SK-N-SH treated with all-trans-retinoic acid at 6 μM for 48 hours (cell line): Measurements from ENCODE around the gene L3MBTL1.

Source experiments
- ATAC-seq: fragments of 200-7000 bp; cut with Tn5 transposase; 3 replicates; pipeline ENCODE4 v1.9.1; 2020; ENCODE audit warnings: mild to moderate bottlenecking, moderate library complexity
- ARNTL ChIP-seq: fragments of 450-650 bp; formaldehyde crosslinking; IDR thresholded peaks from 2 replicates; pipeline ENCODE4 v1.5.0; 2020; ENCODE audit warnings: low read depth, mild to moderate bottlenecking, moderate library complexity, borderline replicate concordance
- BACH2 ChIP-seq: fragments of 250-450 bp; sonication (Bioruptor Pico); IDR thresholded peaks from 2 replicates; pipeline ENCODE4 v1.9.0; 2021; ENCODE audit warnings: mild to moderate bottlenecking, borderline replicate concordance
- CSDC2 ChIP-seq: fragments of 250-450 bp; sonication (Bioruptor Pico); IDR thresholded peaks from 2 replicates; pipeline ENCODE4 v1.5.0; 2020; ENCODE audit warnings: mild to moderate bottlenecking, moderate library complexity
- ESRRG ChIP-seq: fragments of 250-450 bp; sonication (Bioruptor Pico); IDR thresholded peaks from 2 replicates; pipeline ENCODE4 v1.6.1; 2021; ENCODE audit warnings: mild to moderate bottlenecking
- GLIS3 ChIP-seq: fragments of 250-450 bp; sonication (Bioruptor Pico); IDR thresholded peaks from 2 replicates; pipeline ENCODE4 v1.5.0; 2020; ENCODE audit warnings: mild to moderate bottlenecking, moderate library complexity
- ISL1 ChIP-seq: fragments of 250-450 bp; sonication (Bioruptor Pico); IDR thresholded peaks from 2 replicates; pipeline ENCODE4 v2.1.2; 2022; ENCODE audit warnings: mild to moderate bottlenecking, moderate library complexity
- OSR1 ChIP-seq: fragments of 250-450 bp; sonication (Bioruptor Pico); IDR thresholded peaks from 2 replicates; pipeline ENCODE4 v1.8.0; 2022; ENCODE audit warnings: moderate library complexity, mild to moderate bottlenecking, inconsistent platforms
- PPARA ChIP-seq: fragments of 250-450 bp; sonication (Bioruptor Pico); IDR thresholded peaks from 2 replicates; pipeline ENCODE4 v1.5.0; 2020; ENCODE audit warnings: mild to moderate bottlenecking, borderline replicate concordance
- RARB ChIP-seq: fragments of 250-450 bp; sonication (Bioruptor Pico); IDR thresholded peaks from 2 replicates; pipeline ENCODE4 v1.8.0; 2021; ENCODE audit warnings: mild to moderate bottlenecking, moderate library complexity
- SNAI2 ChIP-seq: fragments of 250-450 bp; sonication (Bioruptor Pico); IDR thresholded peaks from 2 replicates; pipeline ENCODE4 v1.5.0; 2020; ENCODE audit warnings: mild to moderate bottlenecking, moderate library complexity
- TCF4 ChIP-seq: fragments of 250-450 bp; sonication (Bioruptor Pico); IDR thresholded peaks from 2 replicates; pipeline ENCODE4 v1.8.0; 2021; ENCODE audit warnings: mild to moderate bottlenecking, moderate library complexity, borderline replicate concordance
- TOX ChIP-seq: fragments of 250-450 bp; sonication (Bioruptor Pico); IDR thresholded peaks from 2 replicates; pipeline ENCODE4 v1.8.0; 2021; ENCODE audit warnings: mild to moderate bottlenecking, moderate library complexity, borderline replicate concordance
- ZC3H10 ChIP-seq: fragments of 250-450 bp; sonication (Bioruptor Pico); IDR thresholded peaks from 2 replicates; pipeline ENCODE4 v1.5.1; 2021; ENCODE audit warnings: mild to moderate bottlenecking, moderate library complexity
- ZFP3 ChIP-seq: fragments of 250-450 bp; sonication (Bioruptor Pico); IDR thresholded peaks from 2 replicates; pipeline ENCODE4 v1.5.0; 2020; ENCODE audit warnings: mild to moderate bottlenecking, moderate library complexity
- ZFP30 ChIP-seq: fragments of 450-650 bp; formaldehyde crosslinking; IDR thresholded peaks from 2 replicates; pipeline ENCODE4 v1.5.0; 2022; ENCODE audit warnings: mild to moderate bottlenecking, moderate library complexity
- ZNF565 ChIP-seq: fragments of 450-650 bp; formaldehyde crosslinking; conservative IDR thresholded peaks from 2 replicates; pipeline ENCODE4 v1.5.0; 2020; ENCODE audit warnings: low read depth, mild to moderate bottlenecking, moderate library complexity
- ZNF70 ChIP-seq: fragments of 450-650 bp; formaldehyde crosslinking; IDR thresholded peaks from 2 replicates; pipeline ENCODE4 v1.5.0; 2020; ENCODE audit warnings: mild to moderate bottlenecking, moderate library complexity
- ZNF8 ChIP-seq: fragments of 450-650 bp; formaldehyde crosslinking; IDR thresholded peaks from 2 replicates; pipeline ENCODE4 v1.5.0; 2020; ENCODE audit warnings: mild to moderate bottlenecking, moderate library complexity
- TF ChIP-seq, protein P1 (sequence below): fragments of 250-450 bp; sonication (Bioruptor Pico); IDR thresholded peaks from 2 replicates; pipeline ENCODE4 v1.5.0; 2020; ENCODE audit warnings: mild to moderate bottlenecking, moderate library complexity
- TF ChIP-seq, protein P2 (sequence below): fragments of 250-450 bp; sonication (Bioruptor Pico); IDR thresholded peaks from 2 replicates; pipeline ENCODE4 v1.8.0; 2021; ENCODE audit warnings: low read depth, mild to moderate bottlenecking, moderate library complexity, borderline replicate concordance
- TF ChIP-seq, protein P3 (sequence below): fragments of 250-450 bp; sonication (Bioruptor Pico); IDR thresholded peaks from 2 replicates; pipeline ENCODE4 v1.5.1; 2020; ENCODE audit warnings: low read depth, mild to moderate bottlenecking, moderate library complexity
- TF ChIP-seq, protein P4 (sequence below): fragments of 250-450 bp; sonication (Bioruptor Pico); IDR thresholded peaks from 2 replicates; pipeline ENCODE4 v1.5.1; 2021; ENCODE audit warnings: mild to moderate bottlenecking, moderate library complexity

L3MBTL1 gene

DNA sequence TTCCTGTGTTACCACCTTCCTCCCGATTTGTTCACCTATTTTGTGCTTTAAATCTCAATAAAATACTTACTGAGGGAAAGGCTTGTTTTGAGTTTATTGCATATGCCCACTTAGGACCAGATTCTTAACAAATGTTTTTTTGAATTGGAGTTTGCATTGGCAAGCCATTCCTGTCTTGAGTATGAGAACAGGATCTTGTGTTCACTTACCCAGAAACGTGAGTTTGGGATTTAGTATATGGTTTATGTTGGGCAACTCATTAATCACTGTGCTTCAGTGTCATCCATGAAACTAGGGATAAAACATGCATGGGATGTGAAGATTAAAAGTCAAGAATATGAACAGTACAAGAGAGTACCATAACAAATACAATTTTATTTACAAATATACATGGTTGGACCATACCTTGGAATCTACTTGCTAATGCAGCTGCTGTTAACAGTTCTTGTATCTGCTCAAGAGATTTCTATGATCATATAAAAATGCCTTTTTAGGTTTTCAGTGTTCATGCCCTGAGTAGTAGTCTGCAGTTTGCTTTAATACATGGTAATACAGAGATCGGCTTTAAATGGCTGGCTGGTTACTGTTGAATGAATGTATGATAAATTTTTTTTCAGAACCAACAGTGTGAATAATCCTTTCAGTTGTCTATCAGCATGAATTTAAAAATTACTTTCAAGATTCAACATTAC lies 43.8 kb upstream of the L3MBTL1 start:
- no peak for TF ChIP-seq RARB (CRISPR knock-in tag)
- TF ChIP-seq, all 23 proteins: peak for 0

DNA sequence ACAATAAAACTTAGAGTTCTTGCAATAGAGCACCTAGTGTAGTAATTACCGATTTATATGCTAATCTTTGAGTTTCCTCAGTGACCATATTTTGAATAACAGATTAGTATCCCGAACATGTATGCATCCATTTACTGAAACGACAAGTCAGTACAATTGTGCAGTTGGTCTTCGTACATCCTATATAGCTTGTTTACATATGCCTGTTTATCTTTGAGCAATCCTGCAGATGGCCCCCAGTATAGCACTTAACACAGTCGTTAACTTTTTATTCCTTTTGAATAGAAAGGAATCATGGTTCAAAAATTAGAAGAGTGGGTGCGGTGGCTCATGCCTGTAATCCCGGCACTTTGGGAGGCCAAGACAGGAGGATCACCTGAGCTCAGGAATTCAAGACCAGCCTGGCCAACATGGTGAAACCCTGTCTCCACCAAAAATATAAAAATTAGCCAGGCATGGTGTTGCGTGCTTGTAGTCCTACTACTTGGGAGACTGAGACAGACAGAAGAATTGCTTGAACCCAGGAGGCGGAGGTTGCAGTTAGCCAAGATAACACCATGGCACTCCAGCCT lies 43.2 kb upstream of the L3MBTL1 start:
- TF ChIP-seq ARNTL (CRISPR knock-in tag) = no peak
- TF ChIP-seq SNAI2 (CRISPR knock-in tag) = no peak
- no peak for TF ChIP-seq PPARA (CRISPR knock-in tag)
- TF ChIP-seq, protein P1, sequence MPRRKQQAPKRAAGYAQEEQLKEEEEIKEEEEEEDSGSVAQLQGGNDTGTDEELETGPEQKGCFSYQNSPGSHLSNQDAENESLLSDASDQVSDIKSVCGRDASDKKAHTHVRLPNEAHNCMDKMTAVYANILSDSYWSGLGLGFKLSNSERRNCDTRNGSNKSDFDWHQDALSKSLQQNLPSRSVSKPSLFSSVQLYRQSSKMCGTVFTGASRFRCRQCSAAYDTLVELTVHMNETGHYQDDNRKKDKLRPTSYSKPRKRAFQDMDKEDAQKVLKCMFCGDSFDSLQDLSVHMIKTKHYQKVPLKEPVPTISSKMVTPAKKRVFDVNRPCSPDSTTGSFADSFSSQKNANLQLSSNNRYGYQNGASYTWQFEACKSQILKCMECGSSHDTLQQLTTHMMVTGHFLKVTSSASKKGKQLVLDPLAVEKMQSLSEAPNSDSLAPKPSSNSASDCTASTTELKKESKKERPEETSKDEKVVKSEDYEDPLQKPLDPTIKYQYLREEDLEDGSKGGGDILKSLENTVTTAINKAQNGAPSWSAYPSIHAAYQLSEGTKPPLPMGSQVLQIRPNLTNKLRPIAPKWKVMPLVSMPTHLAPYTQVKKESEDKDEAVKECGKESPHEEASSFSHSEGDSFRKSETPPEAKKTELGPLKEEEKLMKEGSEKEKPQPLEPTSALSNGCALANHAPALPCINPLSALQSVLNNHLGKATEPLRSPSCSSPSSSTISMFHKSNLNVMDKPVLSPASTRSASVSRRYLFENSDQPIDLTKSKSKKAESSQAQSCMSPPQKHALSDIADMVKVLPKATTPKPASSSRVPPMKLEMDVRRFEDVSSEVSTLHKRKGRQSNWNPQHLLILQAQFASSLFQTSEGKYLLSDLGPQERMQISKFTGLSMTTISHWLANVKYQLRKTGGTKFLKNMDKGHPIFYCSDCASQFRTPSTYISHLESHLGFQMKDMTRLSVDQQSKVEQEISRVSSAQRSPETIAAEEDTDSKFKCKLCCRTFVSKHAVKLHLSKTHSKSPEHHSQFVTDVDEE (CRISPR knock-in tag) = no peak
- TF ChIP-seq BACH2 (CRISPR knock-in tag) = no peak
- no peak for TF ChIP-seq ZNF8 (CRISPR knock-in tag)
- no peak for TF ChIP-seq ESRRG (CRISPR knock-in tag)
- no peak for TF ChIP-seq CSDC2 (CRISPR knock-in tag)
- no peak for TF ChIP-seq ZNF565 (CRISPR knock-in tag)
- no peak for TF ChIP-seq ZFP3
- TF ChIP-seq ZNF70 (CRISPR knock-in tag) = no peak
- TF ChIP-seq TCF4 (CRISPR knock-in tag) = no peak
- TF ChIP-seq ZFP30 (CRISPR knock-in tag) = no peak
- TF ChIP-seq OSR1 (CRISPR knock-in tag) = no peak
- TF ChIP-seq, protein P2, sequence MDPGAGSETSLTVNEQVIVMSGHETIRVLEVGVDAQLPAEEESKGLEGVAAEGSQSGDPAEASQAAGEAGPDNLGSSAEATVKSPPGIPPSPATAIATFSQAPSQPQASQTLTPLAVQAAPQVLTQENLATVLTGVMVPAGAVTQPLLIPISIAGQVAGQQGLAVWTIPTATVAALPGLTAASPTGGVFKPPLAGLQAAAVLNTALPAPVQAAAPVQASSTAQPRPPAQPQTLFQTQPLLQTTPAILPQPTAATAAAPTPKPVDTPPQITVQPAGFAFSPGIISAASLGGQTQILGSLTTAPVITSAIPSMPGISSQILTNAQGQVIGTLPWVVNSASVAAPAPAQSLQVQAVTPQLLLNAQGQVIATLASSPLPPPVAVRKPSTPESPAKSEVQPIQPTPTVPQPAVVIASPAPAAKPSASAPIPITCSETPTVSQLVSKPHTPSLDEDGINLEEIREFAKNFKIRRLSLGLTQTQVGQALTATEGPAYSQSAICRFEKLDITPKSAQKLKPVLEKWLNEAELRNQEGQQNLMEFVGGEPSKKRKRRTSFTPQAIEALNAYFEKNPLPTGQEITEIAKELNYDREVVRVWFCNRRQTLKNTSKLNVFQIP (CRISPR knock-in tag) = no peak
- TF ChIP-seq GLIS3 (CRISPR knock-in tag) = no peak
- TF ChIP-seq ZC3H10 (CRISPR knock-in tag) = no peak
- no peak for TF ChIP-seq ISL1 (CRISPR knock-in tag)
- no peak for TF ChIP-seq TOX
- TF ChIP-seq, protein P3, sequence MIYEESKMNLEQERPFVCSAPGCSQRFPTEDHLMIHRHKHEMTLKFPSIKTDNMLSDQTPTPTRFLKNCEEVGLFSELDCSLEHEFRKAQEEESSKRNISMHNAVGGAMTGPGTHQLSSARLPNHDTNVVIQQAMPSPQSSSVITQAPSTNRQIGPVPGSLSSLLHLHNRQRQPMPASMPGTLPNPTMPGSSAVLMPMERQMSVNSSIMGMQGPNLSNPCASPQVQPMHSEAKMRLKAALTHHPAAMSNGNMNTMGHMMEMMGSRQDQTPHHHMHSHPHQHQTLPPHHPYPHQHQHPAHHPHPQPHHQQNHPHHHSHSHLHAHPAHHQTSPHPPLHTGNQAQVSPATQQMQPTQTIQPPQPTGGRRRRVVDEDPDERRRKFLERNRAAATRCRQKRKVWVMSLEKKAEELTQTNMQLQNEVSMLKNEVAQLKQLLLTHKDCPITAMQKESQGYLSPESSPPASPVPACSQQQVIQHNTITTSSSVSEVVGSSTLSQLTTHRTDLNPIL (CRISPR knock-in tag) = no peak

More for the DNA sequence above, 43.8 kb upstream of the L3MBTL1 start:
- no peak for ATAC-seq

DNA sequence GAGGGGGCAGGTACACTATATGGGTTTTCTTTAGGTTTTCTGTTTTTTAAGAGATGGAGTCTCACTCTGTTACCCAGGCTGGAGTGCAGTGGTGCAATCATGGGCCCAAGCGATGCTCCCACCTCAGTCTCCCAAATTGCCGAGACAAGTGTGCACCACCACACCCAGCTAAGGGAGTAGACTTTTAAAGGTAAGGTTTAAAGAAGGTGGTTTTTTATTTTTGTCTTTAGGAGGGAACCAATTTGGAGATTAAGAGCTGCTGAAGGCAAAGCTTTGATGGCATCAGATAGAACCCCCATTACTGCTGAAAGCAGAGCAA lies 41.9 kb upstream of the L3MBTL1 start:
- ATAC-seq = peak; percentile 16
- TF ChIP-seq, protein P3 (CRISPR knock-in tag) = no peak
- no peak for TF ChIP-seq ESRRG (CRISPR knock-in tag)
- TF ChIP-seq ARNTL (CRISPR knock-in tag) = no peak
- no peak for TF ChIP-seq ZNF8 (CRISPR knock-in tag)
- TF ChIP-seq ZNF70 (CRISPR knock-in tag) = no peak
- TF ChIP-seq, protein P4, sequence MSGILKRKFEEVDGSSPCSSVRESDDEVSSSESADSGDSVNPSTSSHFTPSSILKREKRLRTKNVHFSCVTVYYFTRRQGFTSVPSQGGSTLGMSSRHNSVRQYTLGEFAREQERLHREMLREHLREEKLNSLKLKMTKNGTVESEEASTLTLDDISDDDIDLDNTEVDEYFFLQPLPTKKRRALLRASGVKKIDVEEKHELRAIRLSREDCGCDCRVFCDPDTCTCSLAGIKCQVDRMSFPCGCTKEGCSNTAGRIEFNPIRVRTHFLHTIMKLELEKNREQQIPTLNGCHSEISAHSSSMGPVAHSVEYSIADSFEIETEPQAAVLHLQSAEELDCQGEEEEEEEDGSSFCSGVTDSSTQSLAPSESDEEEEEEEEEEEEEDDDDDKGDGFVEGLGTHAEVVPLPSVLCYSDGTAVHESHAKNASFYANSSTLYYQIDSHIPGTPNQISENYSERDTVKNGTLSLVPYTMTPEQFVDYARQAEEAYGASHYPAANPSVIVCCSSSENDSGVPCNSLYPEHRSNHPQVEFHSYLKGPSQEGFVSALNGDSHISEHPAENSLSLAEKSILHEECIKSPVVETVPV (CRISPR knock-in tag) = no peak
- no peak for TF ChIP-seq CSDC2 (CRISPR knock-in tag)
- no peak for TF ChIP-seq TCF4 (CRISPR knock-in tag)
- no peak for TF ChIP-seq ZNF565 (CRISPR knock-in tag)

More for the DNA sequence above, 43.2 kb upstream of the L3MBTL1 start:
- no peak for ATAC-seq
